HEK293T (cell line): ENCODE results near the gene FSIP1.

ENCODE experiments used
- CTCF ChIA-PET: fragments of 350-600 bp; formaldehyde crosslinking; extraction: SDS; loops from one replicate; lab custom pipeline; 2021; ENCODE audit warnings: antibody characterized with exemption, inconsistent platforms; lab: Yijun Ruan, JAX
- POLR2A ChIA-PET: fragments of 350-600 bp; formaldehyde crosslinking; extraction: SDS; loops from one replicate; lab custom pipeline; 2020; ENCODE audit warnings: antibody characterized with exemption, inconsistent platforms; lab: Yijun Ruan, JAX
- DNase-seq: peaks from one replicate; pipeline ENCODE4 v3.0.0; 2012; ENCODE audit warnings: mixed read lengths; ENCODE audit errors: extremely low spot score
- ARNT ChIP-seq: fragments of 450-650 bp; IDR thresholded peaks from 2 replicates; pipeline ENCODE4 v1.6.1; 2017; ENCODE audit warnings: mild to moderate bottlenecking
- BHLHE40 ChIP-seq: fragments of 450-650 bp; IDR thresholded peaks from 2 replicates; pipeline ENCODE4 v1.6.1; 2016; ENCODE audit warnings: mild to moderate bottlenecking, moderate library complexity, borderline replicate concordance
- CTBP1 ChIP-seq: fragments of 450-650 bp; IDR thresholded peaks from 2 replicates; pipeline ENCODE4 v1.6.1; 2016; ENCODE audit warnings: borderline replicate concordance
- ELF4 ChIP-seq: fragments of 450-650 bp; IDR thresholded peaks from 2 replicates; pipeline ENCODE4 v1.6.1; 2017; ENCODE audit warnings: antibody characterized with exemption
- FOXA1 ChIP-seq: fragments of 450-650 bp; IDR thresholded peaks from 2 replicates; pipeline ENCODE4 v1.6.1; 2016; ENCODE audit warnings: mild to moderate bottlenecking
- FOXK2 ChIP-seq: fragments of 450-650 bp; IDR thresholded peaks from 2 replicates; pipeline ENCODE4 v1.6.1; 2016; ENCODE audit warnings: mild to moderate bottlenecking
- FOXM1 ChIP-seq: fragments of 450-650 bp; IDR thresholded peaks from 2 replicates; pipeline ENCODE4 v1.6.1; 2017; ENCODE audit warnings: mild to moderate bottlenecking, borderline replicate concordance
- HDGF ChIP-seq: fragments of 450-650 bp; IDR thresholded peaks from 2 replicates; pipeline ENCODE4 v1.6.1; 2017; ENCODE audit warnings: antibody characterized with exemption, borderline replicate concordance
- L3MBTL2 ChIP-seq: fragments of 450-650 bp; conservative IDR thresholded peaks from 2 replicates; pipeline ENCODE4 v1.6.1; 2016; ENCODE audit warnings: mild to moderate bottlenecking
- LEF1 ChIP-seq: fragments of 450-650 bp; IDR thresholded peaks from 2 replicates; pipeline ENCODE4 v1.6.1; 2017; ENCODE audit warnings: mild to moderate bottlenecking, borderline replicate concordance
- NFRKB ChIP-seq: fragments of 450-650 bp; IDR thresholded peaks from 2 replicates; pipeline ENCODE4 v1.6.1; 2016; ENCODE audit warnings: mild to moderate bottlenecking, moderate library complexity
- PKNOX1 ChIP-seq: fragments of 450-650 bp; IDR thresholded peaks from 2 replicates; pipeline ENCODE4 v1.6.1; 2016
- SP1 ChIP-seq: fragments of 450-650 bp; IDR thresholded peaks from 2 replicates; pipeline ENCODE4 v1.6.1; 2017
- SUZ12 ChIP-seq: fragments of 450-650 bp; IDR thresholded peaks from 2 replicates; pipeline ENCODE4 v1.6.1; 2016; ENCODE audit warnings: mild to moderate bottlenecking
- TARDBP ChIP-seq: fragments of 450-650 bp; IDR thresholded peaks from 2 replicates; pipeline ENCODE4 v1.6.1; 2016
- ZNF384 ChIP-seq: fragments of 450-650 bp; IDR thresholded peaks from 2 replicates; pipeline ENCODE4 v1.6.1; 2016

The FSIP1 gene

GRCh38 chr15:39618063-39618823 is 164.4 kb downstream of the FSIP1 start:
- CTCF ChIA-PET = no interaction called here
- POLR2A ChIA-PET = no interaction called here
- TF ChIP-seq NFRKB (no peak), SUZ12 (no peak), ZNF384 (no peak), BHLHE40 (no peak), ELF4 (no peak), ARNT (no peak), L3MBTL2 (no peak)
- no peak for DNase-seq

DNA sequence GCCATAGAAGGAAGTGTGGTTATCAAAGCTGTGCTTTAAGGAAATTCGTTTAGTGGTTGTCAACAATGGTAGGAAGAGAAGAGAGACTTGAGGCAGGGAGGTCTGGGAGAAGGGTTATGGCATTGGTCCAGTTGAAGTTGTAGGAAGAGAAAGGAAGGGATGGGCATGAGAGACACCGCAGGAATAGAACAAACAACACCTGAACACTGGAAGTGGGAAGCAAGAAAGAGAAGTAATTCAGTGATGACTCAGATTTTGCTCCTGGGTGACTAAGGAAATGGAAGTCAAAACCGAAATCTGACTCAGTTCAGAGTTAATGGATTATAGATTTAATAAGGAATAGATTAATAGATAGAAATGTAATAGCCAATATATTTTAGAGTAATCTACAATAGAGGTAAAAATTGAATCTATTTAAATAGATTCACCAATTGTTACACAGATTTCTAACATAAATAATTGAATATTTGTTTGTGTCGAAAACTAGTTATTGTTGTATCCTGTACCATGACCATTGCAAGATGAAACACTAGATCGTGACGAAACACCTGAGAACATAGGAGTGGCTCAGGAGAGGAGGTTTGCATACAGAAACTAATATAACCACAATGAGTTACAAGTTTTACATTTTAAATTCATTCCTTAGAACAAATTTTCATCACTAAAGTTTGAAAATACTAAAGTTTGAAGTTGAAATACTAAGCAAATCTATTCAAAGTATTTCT is 165.7 kb downstream of the FSIP1 start:
- CTCF ChIA-PET = no interaction called here
- TF ChIP-seq FOXM1 = no peak
- DNase-seq = no peak
- POLR2A ChIA-PET = no interaction called here

DNA sequence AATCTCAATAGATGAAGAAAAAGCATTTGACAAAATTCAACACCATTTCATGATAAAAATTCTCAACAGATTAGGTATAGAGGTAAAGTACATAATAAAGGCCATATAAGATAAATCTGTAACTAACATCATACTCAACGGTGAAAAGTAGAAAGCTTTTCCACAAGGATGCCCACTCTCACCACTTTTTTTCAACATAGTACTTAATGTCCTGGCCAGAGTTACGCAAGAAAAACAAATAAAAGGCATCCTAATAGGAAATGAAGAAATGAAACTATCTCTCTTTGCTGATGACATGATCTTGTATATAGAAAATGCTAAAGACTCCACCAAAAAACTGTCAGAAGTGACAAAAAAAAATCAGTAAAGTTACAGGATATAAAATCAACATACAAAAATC is 168.8 kb downstream of the FSIP1 start:
- DNase-seq = no peak
- CTCF ChIA-PET = no interaction called here
- POLR2A ChIA-PET = no interaction called here
- TF ChIP-seq BHLHE40 = no peak
- TF ChIP-seq L3MBTL2 = no peak
- TF ChIP-seq FOXA1 = no peak
- no peak for TF ChIP-seq SP1
- TF ChIP-seq HDGF = no peak
- no peak for TF ChIP-seq CTBP1

- CTCF ChIA-PET = no interaction called here
- TF ChIP-seq BHLHE40 (no peak), FOXK2 (no peak), SP1 (no peak), TARDBP (no peak), FOXM1 (no peak), FOXA1 (no peak), NFRKB (no peak), PKNOX1 (no peak), LEF1 (no peak), HDGF (no peak), ELF4 (no peak), CTBP1 (no peak)
- no peak for DNase-seq
- POLR2A ChIA-PET = no interaction called here
These were observed 169.4 kb downstream of the FSIP1 start for GRCh38 chr15:39613271-39613670.

DNA sequence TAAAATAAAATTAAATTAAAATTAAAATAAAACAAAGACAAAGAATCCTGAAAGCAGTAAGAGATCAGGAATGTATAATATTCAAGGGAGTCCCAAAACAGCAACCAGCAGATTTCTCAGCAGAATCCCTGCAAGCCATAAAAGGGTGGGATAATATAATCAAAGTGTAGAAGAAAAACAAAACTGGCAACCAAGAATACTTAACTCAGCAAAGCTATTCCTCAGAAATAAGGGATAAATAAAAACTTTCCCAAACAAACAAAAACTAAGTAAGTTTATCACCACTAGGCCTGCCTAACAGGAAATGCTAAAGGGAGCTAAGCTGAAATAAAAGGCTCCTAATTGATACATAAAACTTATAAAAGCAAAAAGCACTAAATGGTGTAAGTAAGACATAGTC is 172.0 kb downstream of the FSIP1 start:
- ChIA-PET CTCF (no interaction called here), POLR2A (no interaction called here)
- no peak for DNase-seq
- TF ChIP-seq TARDBP = no peak
- TF ChIP-seq SP1 = no peak
- TF ChIP-seq FOXK2 = no peak
- TF ChIP-seq FOXA1 = no peak
- TF ChIP-seq PKNOX1 = no peak
- TF ChIP-seq ZNF384 = no peak

GRCh38 chr15:39609166-39609916 is 173.3 kb downstream of the FSIP1 start:
- CTCF ChIA-PET = no interaction called here
- TF ChIP-seq ELF4 = no peak
- no peak for DNase-seq
- POLR2A ChIA-PET = no interaction called here

- POLR2A ChIA-PET = no interaction called here
- CTCF ChIA-PET = interaction anchor here (0.5 kb wide), 1 partner anchor 791 kb away, joined by 3 read pairs; no protein-coding TSS in a partner anchor
- no peak for DNase-seq
- no peak for TF ChIP-seq PKNOX1
- TF ChIP-seq TARDBP = no peak
- TF ChIP-seq ELF4 = no peak
- TF ChIP-seq NFRKB = no peak
- TF ChIP-seq SUZ12 = no peak
- no peak for TF ChIP-seq ZNF384
These were observed 174.2 kb downstream of the FSIP1 start for GRCh38 chr15:39608185-39609139.
